WTC11 (cell line): ENCODE measurements around the gene ZBTB8A. TPM values are rescaled to one million over a fixed set of nuclear protein-coding genes. Genes with fewer than 3 reads are reported as not detected.
A peak's percentile ranks its signal among the peaks of the same experiment; 100 is the strongest.

Experiments used
- ATAC-seq: fragments of 200-7000 bp; cut with Tn5 transposase; 2 replicates; pipeline ENCODE4 v1.10.0; 2021; ENCODE audit warnings: mild to moderate bottlenecking, moderate library complexity
- CTCF ChIA-PET: fragments of 300-600 bp; sonication (Branson Sonifier 250); formaldehyde crosslinking; loops from one replicate; lab custom pipeline; 2021; ENCODE audit warnings: antibody characterized with exemption; lab: Charles Lee
- POLR2A ChIA-PET: fragments of 350-600 bp; sonication (Branson Sonifier 250); formaldehyde crosslinking; loops from one replicate; lab custom pipeline; 2021; ENCODE audit warnings: antibody characterized with exemption; lab: Charles Lee
- DNase-seq: peaks from one replicate; pipeline ENCODE4 v3.0.0; 2021; ENCODE audit warnings: low spot score
- H3K27ac Mint-ChIP-seq: 2 replicates; pipeline ENCODE4 v1.8.0; 2021; ENCODE audit warnings: mixed read lengths
- H3K27me3 Mint-ChIP-seq: 2 replicates; pipeline ENCODE4 v1.8.0; 2021; ENCODE audit warnings: low read depth, mild to moderate bottlenecking, moderate library complexity, mixed read lengths
- H3K36me3 Mint-ChIP-seq: 2 replicates; pipeline ENCODE4 v1.8.0; 2021; ENCODE audit warnings: mixed read lengths
- H3K4me1 Mint-ChIP-seq: 2 replicates; pipeline ENCODE4 v1.8.0; 2022; ENCODE audit warnings: mixed read lengths
- H3K4me3 Mint-ChIP-seq: 2 replicates; pipeline ENCODE4 v1.8.0; 2021; ENCODE audit warnings: mild to moderate bottlenecking, moderate library complexity, mixed read lengths
- H3K9me3 Mint-ChIP-seq: 2 replicates; pipeline ENCODE4 v1.8.0; 2021; ENCODE audit warnings: mixed read lengths
- CBFB ChIP-seq: sonication (generic); formaldehyde crosslinking; IDR thresholded peaks from 2 replicates; pipeline ENCODE4 v1.8.1; 2022; ENCODE audit warnings: mild to moderate bottlenecking, low read depth, missing genetic modification reagents
- CDX4 ChIP-seq: fragments of 250-450 bp; sonication (Bioruptor Pico); IDR thresholded peaks from 2 replicates; pipeline ENCODE4 v1.9.0; 2021; ENCODE audit warnings: moderate library complexity, mild to moderate bottlenecking, inconsistent platforms, borderline replicate concordance
- E2F4 ChIP-seq: sonication (generic); formaldehyde crosslinking; IDR thresholded peaks from 2 replicates; pipeline ENCODE4 v1.8.1; 2022; ENCODE audit warnings: low read depth, mild to moderate bottlenecking, moderate library complexity, missing genetic modification reagents, borderline replicate concordance
- ELF4 ChIP-seq: sonication (generic); formaldehyde crosslinking; IDR thresholded peaks from 2 replicates; pipeline ENCODE4 v1.8.1; 2022; ENCODE audit warnings: low read depth, mild to moderate bottlenecking, moderate library complexity, missing genetic modification reagents
- ESRRA ChIP-seq: sonication (generic); formaldehyde crosslinking; IDR thresholded peaks from 2 replicates; pipeline ENCODE4 v1.8.1; 2022; ENCODE audit warnings: mild to moderate bottlenecking, missing genetic modification reagents, borderline replicate concordance
- GRHL2 ChIP-seq: fragments of 250-450 bp; sonication (Bioruptor Pico); IDR thresholded peaks from 2 replicates; pipeline ENCODE4 v1.8.0; 2022; ENCODE audit warnings: mild to moderate bottlenecking, moderate library complexity; ENCODE audit not compliant: insufficient replicate concordance, severe bottlenecking
- GTF2I ChIP-seq: fragments of 250-450 bp; sonication (Bioruptor Pico); conservative IDR thresholded peaks from 2 replicates; pipeline ENCODE4 v1.4.0; 2021; ENCODE audit warnings: mild to moderate bottlenecking
- HMGA2 ChIP-seq: fragments of 250-450 bp; sonication (Bioruptor Pico); IDR thresholded peaks from 2 replicates; pipeline ENCODE4 v1.4.0; 2021; ENCODE audit warnings: mild to moderate bottlenecking, moderate library complexity
- HMGXB4 ChIP-seq: sonication (generic); formaldehyde crosslinking; IDR thresholded peaks from 2 replicates; pipeline ENCODE4 v1.8.1; 2023; ENCODE audit warnings: mild to moderate bottlenecking, moderate library complexity, missing genetic modification reagents
- RORB ChIP-seq: fragments of 250-450 bp; sonication (Bioruptor Pico); IDR thresholded peaks from 2 replicates; pipeline ENCODE4 v1.9.0; 2021; ENCODE audit warnings: mild to moderate bottlenecking
- SMAD3 ChIP-seq: sonication (generic); formaldehyde crosslinking; IDR thresholded peaks from 2 replicates; pipeline ENCODE4 v1.8.0; 2022; ENCODE audit warnings: missing genetic modification reagents, mild to moderate bottlenecking, borderline replicate concordance
- SP1 ChIP-seq: sonication (generic); formaldehyde crosslinking; conservative IDR thresholded peaks from 2 replicates; pipeline ENCODE4 v1.8.1; 2022; ENCODE audit warnings: missing genetic modification reagents
- TCF7 ChIP-seq: sonication (generic); formaldehyde crosslinking; IDR thresholded peaks from 2 replicates; pipeline ENCODE4 v1.8.0; 2022; ENCODE audit warnings: mild to moderate bottlenecking, low read depth, missing genetic modification reagents, moderate library complexity
- ZBTB43 ChIP-seq: sonication (generic); formaldehyde crosslinking; IDR thresholded peaks from 2 replicates; pipeline ENCODE4 v1.8.1; 2023; ENCODE audit warnings: mild to moderate bottlenecking, missing genetic modification reagents
- ZMAT4 ChIP-seq: fragments of 250-450 bp; sonication (Bioruptor Pico); IDR thresholded peaks from 2 replicates; pipeline ENCODE4 v1.9.0; 2021; ENCODE audit warnings: mild to moderate bottlenecking
- ZNF423 ChIP-seq: fragments of 250-450 bp; sonication (Bioruptor Pico); IDR thresholded peaks from 2 replicates; pipeline ENCODE4 v2.1.2; 2022; ENCODE audit warnings: mild to moderate bottlenecking, moderate library complexity
- ZNF671 ChIP-seq: fragments of 250-450 bp; sonication (Bioruptor Pico); IDR thresholded peaks from 2 replicates; pipeline ENCODE4 v1.8.0; 2021; ENCODE audit warnings: mild to moderate bottlenecking
- total RNA-seq: library from RNA; stranded (reverse); gene quantifications from 3 replicates; pipeline ENCODE4 v1.2.3, GENCODE V29; 2021
- TF ChIP-seq, protein P1 (sequence below): fragments of 250-450 bp; sonication (Bioruptor Pico); IDR thresholded peaks from 2 replicates; pipeline ENCODE4 v1.9.0; 2021; ENCODE audit warnings: mild to moderate bottlenecking, borderline replicate concordance
- TF ChIP-seq, protein P2 (sequence below): fragments of 250-450 bp; sonication (Bioruptor Pico); IDR thresholded peaks from 2 replicates; pipeline ENCODE4 v1.8.0; 2021; ENCODE audit warnings: mild to moderate bottlenecking
- TF ChIP-seq, protein P3 (sequence below): sonication (generic); formaldehyde crosslinking; conservative IDR thresholded peaks from 2 replicates; pipeline ENCODE4 v1.8.1; 2022; ENCODE audit warnings: mild to moderate bottlenecking, missing genetic modification reagents
- TF ChIP-seq, protein P4 (sequence below): sonication (generic); formaldehyde crosslinking; IDR thresholded peaks from 2 replicates; pipeline ENCODE4 v1.8.0; 2022; ENCODE audit warnings: mild to moderate bottlenecking, missing genetic modification reagents
- TF ChIP-seq, protein P5 (sequence below): sonication (generic); formaldehyde crosslinking; IDR thresholded peaks from 2 replicates; pipeline ENCODE4 v1.8.1; 2023; ENCODE audit warnings: mild to moderate bottlenecking, missing genetic modification reagents, moderate library complexity

Gene ZBTB8A
- total RNA-seq, 1 experiment from 2014 or later: 7.7 TPM

DNA sequence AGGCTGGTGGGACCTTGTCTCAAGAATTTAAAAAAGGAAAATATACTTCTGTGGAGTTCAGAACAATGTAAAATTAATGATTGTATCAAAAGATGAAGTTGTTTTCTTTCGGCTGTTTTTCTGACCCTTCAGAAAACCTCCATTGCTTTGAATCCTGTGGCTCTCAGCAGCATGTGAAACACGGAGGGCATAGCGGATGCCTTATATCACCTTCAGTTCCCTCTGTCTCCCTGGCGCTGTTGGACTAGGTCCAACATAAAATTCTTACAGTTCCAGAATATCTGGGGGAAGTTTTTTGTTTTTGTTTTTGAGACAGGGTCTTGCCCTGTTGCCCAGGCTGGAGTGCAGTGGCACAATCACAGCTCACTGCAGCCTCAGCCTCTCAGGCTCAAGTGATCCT lies 7.4 kb downstream of the ZBTB8A start:
- TF ChIP-seq HMGXB4 (no peak), SMAD3 (CRISPR knock-in tag) (no peak), ESRRA (CRISPR knock-in tag) (no peak), SP1 (CRISPR knock-in tag) (no peak), CDX4 (CRISPR knock-in tag) (no peak), ZNF671 (CRISPR knock-in tag) (no peak), E2F4 (CRISPR knock-in tag) (no peak), ZMAT4 (CRISPR knock-in tag) (no peak), ZNF423 (CRISPR knock-in tag) (no peak), CBFB (CRISPR knock-in tag) (no peak), GTF2I (CRISPR knock-in tag) (no peak)
- TF ChIP-seq, protein P1, sequence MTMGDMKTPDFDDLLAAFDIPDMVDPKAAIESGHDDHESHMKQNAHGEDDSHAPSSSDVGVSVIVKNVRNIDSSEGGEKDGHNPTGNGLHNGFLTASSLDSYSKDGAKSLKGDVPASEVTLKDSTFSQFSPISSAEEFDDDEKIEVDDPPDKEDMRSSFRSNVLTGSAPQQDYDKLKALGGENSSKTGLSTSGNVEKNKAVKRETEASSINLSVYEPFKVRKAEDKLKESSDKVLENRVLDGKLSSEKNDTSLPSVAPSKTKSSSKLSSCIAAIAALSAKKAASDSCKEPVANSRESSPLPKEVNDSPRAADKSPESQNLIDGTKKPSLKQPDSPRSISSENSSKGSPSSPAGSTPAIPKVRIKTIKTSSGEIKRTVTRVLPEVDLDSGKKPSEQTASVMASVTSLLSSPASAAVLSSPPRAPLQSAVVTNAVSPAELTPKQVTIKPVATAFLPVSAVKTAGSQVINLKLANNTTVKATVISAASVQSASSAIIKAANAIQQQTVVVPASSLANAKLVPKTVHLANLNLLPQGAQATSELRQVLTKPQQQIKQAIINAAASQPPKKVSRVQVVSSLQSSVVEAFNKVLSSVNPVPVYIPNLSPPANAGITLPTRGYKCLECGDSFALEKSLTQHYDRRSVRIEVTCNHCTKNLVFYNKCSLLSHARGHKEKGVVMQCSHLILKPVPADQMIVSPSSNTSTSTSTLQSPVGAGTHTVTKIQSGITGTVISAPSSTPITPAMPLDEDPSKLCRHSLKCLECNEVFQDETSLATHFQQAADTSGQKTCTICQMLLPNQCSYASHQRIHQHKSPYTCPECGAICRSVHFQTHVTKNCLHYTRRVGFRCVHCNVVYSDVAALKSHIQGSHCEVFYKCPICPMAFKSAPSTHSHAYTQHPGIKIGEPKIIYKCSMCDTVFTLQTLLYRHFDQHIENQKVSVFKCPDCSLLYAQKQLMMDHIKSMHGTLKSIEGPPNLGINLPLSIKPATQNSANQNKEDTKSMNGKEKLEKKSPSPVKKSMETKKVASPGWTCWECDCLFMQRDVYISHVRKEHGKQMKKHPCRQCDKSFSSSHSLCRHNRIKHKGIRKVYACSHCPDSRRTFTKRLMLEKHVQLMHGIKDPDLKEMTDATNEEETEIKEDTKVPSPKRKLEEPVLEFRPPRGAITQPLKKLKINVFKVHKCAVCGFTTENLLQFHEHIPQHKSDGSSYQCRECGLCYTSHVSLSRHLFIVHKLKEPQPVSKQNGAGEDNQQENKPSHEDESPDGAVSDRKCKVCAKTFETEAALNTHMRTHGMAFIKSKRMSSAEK (CRISPR knock-in tag): no peak
- TF ChIP-seq, protein P2, sequence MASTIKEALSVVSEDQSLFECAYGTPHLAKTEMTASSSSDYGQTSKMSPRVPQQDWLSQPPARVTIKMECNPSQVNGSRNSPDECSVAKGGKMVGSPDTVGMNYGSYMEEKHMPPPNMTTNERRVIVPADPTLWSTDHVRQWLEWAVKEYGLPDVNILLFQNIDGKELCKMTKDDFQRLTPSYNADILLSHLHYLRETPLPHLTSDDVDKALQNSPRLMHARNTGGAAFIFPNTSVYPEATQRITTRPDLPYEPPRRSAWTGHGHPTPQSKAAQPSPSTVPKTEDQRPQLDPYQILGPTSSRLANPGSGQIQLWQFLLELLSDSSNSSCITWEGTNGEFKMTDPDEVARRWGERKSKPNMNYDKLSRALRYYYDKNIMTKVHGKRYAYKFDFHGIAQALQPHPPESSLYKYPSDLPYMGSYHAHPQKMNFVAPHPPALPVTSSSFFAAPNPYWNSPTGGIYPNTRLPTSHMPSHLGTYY (CRISPR knock-in tag): no peak
- TF ChIP-seq, protein P3, sequence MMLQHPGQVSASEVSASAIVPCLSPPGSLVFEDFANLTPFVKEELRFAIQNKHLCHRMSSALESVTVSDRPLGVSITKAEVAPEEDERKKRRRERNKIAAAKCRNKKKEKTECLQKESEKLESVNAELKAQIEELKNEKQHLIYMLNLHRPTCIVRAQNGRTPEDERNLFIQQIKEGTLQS (CRISPR knock-in tag): no peak
- TF ChIP-seq, all 79 proteins: peak for 0
- POLR2A ChIA-PET: no interaction called here
- Mint-ChIP-seq H3K36me3 (no peaks in the 10 kb centered on the region), H3K9me3 (no peaks in the 10 kb centered on the region), H3K27ac (no peak overlapping the region), H3K4me3 (no peak overlapping the region), H3K4me1 (peaks cover 3% of the 10 kb centered on the region), H3K27me3 (no peaks in the 10 kb centered on the region)
- ATAC-seq (no peak), DNase-seq (no peak)
- CTCF ChIA-PET: interaction anchor here (0.6 kb wide), 1 partner anchor 26 kb away, joined by 5 read pairs; no protein-coding TSS in a partner anchor

DNA sequence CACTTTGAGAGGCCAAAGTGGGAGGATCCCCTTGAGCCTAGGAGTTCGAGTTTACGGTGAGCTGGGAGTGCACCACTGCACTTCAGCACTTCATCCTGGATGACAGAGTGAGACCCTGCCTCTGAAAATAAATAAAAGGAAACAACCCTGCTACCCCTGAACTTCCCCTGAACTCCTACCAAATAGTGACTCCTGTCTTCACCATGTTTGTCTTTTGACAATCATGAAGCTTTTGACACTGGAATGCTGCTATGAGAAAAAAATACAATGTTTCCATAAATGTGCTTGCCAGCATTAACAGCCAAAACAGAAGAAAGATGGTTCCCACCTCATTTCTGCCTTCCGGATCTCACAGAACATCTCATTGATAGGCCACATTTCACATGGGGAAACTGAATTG lies 10.4 kb downstream of the ZBTB8A start:
- Mint-ChIP-seq H3K36me3 (no peaks in the 10 kb centered on the region), H3K27ac (peak overlapping the region; percentile 9), H3K4me1 (no peaks in the 10 kb centered on the region), H3K9me3 (no peaks in the 10 kb centered on the region), H3K27me3 (no peaks in the 10 kb centered on the region), H3K4me3 (no peak overlapping the region)
- DNase-seq: no peak
- ChIA-PET POLR2A (no interaction called here), CTCF (no interaction called here)
- ATAC-seq: no peak
- TF ChIP-seq CBFB (CRISPR knock-in tag): no peak
- no peak for TF ChIP-seq RORB
- no peak for TF ChIP-seq ZNF423 (CRISPR knock-in tag)
- TF ChIP-seq GRHL2 (CRISPR knock-in tag): no peak
- TF ChIP-seq HMGA2 (CRISPR knock-in tag): no peak
- no peak for TF ChIP-seq ZBTB43 (CRISPR knock-in tag)
- TF ChIP-seq ELF4 (CRISPR knock-in tag): no peak
- TF ChIP-seq TCF7 (CRISPR knock-in tag): no peak
- TF ChIP-seq, protein P4, sequence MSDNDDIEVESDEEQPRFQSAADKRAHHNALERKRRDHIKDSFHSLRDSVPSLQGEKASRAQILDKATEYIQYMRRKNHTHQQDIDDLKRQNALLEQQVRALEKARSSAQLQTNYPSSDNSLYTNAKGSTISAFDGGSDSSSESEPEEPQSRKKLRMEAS (CRISPR knock-in tag): no peak
- TF ChIP-seq, protein P5, sequence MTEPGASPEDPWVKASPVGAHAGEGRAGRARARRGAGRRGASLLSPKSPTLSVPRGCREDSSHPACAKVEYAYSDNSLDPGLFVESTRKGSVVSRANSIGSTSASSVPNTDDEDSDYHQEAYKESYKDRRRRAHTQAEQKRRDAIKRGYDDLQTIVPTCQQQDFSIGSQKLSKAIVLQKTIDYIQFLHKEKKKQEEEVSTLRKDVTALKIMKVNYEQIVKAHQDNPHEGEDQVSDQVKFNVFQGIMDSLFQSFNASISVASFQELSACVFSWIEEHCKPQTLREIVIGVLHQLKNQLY: no peak
